Measurements from ENCODE around the gene PDPN.

GRCh38 chr1:13583595-13583965, at the start of gene PDPN:
- TF ChIP-seq CTCF (conservative IDR thresholded peaks at IDR 0.05 in 1 of 2, IDR thresholded peaks at IDR 0.05 in 1 of 2; ENCODE audit: low read depth in 1 of 2, low read length in 2 of 2) (no peak), EZH2 (IDR thresholded peaks at IDR 0.05; ENCODE audit: low read length, missing control alignments) (no peak)

Data from fibroblast of lung (primary cell).